ENCODE results near the gene DNAH3.

DNA sequence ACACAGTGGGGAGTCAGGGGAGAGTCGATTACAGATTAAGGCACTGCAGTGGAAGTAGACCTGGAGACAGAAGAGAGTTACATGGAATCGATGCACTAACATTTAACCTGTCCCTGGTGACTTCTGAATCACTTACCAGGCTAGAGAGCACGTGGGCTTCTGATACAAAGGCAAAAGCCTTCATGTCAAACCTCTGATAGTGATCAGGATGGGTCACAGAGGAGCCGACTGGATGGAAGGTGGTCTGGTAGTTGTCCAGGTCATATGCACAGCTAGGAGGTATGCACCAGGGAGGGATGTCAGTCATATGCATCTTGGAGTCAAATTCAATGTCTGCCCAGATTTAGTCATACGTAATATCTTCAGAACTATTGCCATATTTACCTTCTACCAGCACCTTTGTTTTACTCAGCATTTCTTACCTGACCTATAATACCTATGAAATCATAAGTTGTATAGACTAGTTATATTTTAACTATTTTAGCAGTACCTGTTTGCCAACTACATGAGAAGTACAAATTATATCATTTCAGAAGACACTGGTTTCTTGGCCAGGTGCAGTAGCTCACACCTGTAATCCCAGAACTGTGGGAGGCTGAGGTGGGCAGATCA lies 49.1 kb upstream of the DNAH3 start:
- TF ChIP-seq CTCF (IDR thresholded peaks at IDR 0.05; ENCODE audit: low read length) (no peak), EZH2phosphoT487 (IDR thresholded peaks at IDR 0.05; ENCODE audit: low read length) (no peak)
